CD4-positive, alpha-beta T cell treated with Interleukin-4 for 4 hours (primary cell): ENCODE measurements around the gene RSPO4.

Source experiments
- DNase-seq: peaks from one replicate; pipeline ENCODE4 v3.0.0-alpha.2; 2020

The RSPO4 gene

DNA sequence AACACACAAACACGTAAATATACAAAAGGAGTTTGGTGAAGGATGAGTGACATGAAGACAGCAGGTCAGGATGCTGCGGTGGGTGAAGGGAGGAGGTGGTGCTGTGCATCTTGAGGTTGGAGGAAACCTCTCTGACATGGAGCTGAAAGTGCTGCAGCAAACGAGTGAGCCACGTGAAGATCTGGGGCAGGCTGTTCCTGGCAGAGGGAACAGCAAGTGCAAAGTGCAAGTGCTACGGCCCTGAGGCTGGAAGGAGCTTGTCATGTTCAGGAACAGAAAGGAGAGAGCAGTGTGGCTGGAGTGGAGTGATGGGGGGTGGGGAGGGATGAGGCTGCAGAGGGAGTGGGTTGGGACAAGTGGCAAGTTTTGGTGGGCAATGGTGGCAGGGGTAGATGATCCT, 61.2 kb downstream of the RSPO4 start:
- DNase-seq = no peak

DNA sequence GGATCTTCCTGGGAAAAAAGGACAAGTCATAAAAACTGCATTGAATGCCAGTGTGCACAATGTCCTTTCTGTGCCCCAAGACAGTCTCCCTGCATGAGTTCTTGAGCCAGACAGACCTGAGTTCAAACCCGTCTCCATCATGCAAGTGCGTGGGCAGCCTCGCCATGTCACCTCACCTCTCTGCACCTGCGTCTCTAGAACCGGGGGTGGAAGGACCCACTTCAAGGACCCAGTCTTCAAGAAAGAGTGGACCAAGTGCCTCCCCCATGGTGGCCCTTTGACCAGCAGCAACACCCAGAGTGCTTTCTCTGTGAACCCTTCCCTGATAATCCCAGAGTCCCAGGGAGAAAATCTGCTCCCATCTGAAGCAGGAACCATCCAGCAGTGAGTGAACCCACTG, 62.5 kb downstream of the RSPO4 start:
- no peak for DNase-seq

DNA sequence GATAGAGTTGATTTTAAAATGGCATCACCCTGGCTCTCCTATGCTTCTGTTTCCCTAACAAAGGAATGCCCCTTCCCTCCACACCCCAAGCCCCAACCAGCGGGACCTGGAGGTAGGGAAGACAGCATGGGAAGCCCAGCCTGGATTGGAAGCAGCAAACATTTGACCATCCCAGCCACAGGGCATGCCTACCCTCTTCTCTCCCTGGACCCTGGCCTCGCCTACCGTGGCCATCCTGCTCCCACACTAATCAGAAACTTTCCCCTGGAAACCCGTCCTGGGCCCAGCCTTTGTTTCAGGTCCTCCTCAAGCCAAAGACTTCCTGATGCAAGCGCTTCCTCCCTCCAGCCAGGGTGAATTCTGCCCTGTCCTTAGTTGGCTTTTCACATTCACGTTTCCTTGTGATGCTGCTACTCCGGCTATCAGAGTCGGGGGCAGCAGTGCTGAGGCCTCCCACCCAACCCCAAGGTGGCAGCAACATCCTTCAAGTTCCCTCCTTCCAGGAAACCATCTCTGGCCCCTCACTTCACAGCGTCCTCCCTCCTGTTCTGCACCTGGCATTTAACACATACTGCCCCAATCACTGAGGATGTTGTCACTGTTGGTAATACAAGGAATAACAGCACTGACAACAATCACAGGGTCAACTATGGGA, 67.8 kb downstream of the RSPO4 start:
- no peak for DNase-seq

DNA sequence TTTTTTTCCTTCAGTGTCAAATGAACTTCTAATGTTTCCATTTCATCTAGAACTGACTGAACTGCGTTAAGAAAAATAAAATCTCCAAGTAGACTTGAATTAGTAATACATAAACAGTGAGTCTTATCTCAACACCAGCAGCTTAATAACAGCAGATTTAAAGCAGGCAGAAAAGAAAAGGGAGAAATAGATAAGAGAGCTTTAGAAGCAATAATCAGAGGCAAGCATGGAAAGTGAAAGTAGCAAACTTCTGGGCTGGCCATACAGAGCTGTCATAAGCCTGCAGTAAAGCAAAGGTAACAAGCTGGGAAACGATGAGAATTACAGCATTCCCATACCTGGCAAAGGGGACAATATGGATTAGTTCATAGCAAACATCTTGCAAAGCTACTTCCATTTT, 69.1 kb downstream of the RSPO4 start:
- DNase-seq = no peak

DNA sequence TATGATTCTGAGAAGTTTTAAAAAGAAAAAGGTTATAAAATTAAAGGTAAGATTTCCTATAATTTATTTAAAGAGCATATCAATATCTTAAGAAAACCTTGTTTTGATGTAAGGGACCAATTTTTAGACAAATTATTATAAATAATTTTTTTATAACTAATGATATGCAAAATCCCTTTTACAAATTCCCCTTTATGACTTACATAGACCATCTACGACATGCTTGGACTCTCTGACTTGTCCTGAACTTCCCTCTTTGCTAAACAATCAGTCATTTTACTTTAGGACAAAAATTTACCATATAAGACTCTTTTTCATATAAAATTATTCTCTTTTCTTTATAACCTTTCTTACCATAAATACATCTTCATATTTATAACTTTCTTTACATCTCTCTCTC, 70.7 kb downstream of the RSPO4 start:
- DNase-seq = no peak

DNA sequence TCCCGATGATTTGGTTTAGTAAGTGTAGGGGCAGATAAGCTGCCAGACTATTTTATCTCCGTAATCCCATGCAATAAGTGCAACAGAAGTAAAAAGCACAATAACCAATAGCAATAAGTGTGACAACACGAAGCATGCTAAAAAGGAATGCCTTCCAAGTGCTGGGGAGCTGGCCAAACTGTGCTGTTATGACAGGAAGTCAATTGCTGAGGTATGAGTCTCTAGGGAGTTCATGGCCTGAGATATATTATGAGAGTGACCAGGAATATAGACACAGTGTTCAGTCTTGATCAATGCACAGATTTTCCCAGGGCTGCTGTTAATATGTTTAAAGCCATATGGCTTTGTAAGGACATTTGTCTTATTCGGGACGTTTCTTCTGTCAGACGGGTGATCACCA, 75.4 kb downstream of the RSPO4 start:
- DNase-seq = no peak

DNA sequence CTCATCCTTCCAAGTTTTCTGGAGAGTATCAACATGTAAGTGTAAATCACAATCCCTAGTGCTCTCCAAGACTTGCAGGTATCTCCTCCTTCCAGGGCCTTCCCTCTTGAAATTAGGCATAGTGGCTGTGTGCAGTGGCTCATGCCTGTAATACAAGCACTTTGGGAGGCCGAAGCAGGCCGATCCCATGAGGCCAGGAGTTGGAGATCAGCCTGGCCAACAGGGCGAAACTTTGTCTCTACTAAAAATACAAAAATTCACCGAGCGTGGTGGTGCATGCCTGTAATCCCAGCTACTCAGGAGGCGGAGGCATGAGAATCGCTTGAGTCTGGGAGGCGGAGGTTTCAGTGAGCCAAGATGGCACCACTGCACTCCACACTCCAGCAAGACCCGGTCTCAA, 76.6 kb downstream of the RSPO4 start:
- DNase-seq = no peak

DNA sequence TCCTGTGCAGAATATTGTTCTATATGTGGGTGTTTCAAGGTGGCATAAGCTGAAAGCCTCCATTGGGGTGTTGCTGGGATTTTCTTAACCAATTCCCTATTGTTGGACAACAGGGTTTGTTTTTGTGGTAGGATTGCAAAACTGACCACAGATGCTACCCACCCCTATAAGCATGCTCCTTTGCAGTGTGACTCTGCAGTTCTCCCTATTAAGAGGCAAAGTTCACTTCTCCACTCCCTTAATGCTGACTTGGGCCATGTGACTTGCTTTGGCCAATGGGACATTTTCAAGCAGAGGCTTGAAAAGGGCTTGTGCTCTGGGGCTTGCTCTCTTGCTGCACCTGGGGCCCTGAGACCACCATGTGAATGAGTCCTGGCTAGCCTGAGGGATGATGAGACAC, 77.5 kb downstream of the RSPO4 start:
- no peak for DNase-seq

DNA sequence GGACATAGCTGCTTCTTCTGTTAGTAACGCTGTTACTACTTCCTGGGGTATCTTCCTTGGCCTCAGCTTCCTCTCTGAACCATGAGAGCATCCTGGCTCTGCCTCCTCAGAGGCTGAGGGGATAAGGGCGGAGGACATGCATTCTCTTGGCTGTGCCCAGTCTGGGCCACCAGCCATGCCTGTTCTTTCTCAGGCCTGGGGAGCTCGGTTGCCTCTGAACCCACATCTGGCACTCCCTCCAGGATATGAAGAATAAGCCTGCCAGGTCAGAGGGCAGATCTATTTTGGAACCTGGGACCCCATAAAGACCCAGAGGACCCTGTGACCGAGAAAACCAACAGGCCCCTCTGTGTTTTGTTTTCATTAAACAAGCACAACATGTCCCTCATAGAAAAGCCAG, 79.3 kb downstream of the RSPO4 start:
- no peak for DNase-seq

DNA sequence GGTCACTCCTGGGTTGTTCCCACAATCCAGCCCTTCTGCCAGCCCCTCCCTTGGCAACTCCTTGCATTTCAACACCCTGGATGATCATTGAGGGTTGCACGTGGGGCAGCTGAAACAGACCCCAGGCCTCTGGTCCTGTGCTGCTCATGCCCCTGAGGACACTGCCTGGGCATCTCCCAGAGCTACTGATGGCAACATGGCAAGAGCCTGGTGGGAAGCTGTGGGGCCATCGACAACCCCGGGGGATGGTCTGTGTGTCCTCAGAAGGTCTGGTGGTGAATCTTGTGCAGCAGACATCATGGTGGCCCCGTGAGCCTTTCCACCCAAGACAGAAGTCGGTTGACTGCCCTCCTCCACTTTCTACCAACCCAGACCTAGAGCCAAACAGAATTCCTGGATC, 81.0 kb downstream of the RSPO4 start:
- DNase-seq = no peak

DNA sequence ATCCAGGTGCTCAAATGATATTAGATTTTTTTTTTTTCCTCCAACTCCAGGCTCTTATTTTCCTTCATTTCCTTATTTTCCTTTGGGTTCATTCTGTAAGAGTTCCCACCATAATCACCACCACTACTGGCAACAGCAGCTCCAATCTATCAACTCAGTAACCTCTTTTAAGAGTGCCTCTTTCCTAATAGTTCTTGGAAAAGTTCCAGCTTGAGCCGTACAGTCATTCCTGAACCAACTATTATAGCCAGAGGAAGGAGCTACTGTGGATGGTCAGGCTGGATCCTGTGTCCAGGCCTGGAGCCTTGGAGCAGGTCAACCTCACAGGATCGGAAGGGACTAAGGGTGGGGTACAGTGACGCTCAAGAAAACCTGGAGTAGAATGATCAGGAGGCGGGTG, 81.8 kb downstream of the RSPO4 start:
- no peak for DNase-seq

DNA sequence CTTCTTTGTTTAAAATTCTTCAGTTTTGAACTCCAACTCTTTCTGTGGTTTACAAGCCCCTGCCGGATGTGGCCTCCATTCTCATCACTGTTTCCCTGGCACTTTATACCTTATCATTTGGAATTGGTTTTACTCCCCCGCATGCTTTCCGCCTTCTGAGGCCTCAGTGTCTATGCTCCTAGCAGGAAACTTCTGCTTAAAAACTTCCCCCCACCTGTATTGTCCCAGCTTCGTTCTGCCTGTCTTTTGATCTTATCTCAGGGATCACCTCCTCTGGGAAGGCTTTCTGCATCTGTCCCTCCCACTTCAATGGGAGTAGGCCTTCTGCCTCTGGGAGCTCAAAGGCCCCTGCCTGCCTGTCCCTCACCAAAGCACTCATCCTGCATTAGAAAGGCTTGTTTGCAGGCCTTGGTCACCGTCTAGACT, 82.6 kb downstream of the RSPO4 start:
- DNase-seq = no peak

DNA sequence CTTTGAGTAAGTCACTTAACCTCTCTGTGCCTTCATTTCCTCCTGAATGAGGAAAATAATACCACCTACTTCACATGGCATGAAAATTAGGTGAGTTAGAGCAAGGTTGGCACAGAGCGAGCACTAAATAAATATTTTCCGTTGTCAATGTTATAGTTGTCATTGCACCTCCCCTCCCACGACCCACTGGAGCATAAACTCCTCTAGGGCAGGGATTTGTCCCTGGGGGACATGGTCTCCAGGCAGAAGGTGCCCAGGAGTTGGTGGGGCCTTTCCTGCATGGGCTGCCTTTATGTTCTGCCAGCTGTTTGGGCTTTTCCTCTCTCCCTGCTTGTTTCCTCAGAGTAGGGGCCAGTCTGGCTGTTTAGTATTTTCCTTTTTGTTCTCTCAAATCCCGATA, 84.7 kb downstream of the RSPO4 start:
- no peak for DNase-seq

DNA sequence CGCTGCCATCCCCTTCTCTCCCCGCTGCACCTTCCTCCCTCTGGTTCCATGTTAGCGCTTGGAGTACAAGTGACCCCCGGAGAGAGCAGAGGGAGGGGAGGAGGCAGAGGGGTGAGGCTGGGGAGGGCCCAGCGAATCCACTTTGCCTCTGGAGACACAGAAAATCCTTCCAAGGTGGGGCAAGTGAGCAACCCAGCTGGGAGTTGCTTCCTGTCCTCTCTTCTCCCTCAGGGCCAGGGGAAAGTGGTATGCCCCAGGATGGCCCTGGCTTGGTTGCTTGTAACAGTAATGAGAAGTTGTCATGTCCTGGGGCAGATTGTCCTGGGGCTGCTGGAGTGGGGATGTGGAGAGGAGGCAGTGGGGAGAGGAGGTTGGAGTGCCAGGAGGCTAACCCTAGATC, 85.3 kb downstream of the RSPO4 start:
- DNase-seq = no peak

DNA sequence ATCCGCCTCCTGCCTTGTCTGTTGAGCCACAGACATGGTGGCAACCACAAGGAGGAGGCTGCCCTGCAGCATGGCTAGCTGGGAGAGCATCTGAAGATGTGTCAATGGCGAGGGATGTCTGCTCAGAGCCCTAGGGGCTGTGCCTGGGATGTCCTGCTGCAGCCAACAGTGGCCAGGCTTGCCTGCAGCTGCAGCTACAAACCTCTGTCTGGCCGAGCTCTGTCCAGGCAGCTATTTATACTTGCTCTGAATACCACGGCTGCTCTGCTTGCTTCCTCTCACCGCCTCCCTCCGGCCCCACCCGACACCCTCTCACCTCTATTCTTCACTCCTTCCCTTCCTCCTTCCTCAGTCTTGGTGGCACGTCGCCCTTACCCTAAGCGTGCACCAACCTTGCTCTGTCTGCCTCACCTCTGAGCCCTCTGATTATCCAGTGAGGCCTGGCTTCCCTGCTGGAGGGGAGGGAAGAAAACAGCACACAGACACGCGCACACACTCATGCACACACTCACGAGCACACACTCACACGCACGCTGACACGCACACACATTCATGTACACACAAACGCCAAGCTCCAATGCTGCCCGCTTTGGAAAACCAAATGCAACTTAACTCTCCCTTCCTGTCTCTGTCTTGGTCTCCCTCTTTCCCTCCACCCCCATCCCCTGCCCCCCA, 85.8 kb downstream of the RSPO4 start, which contains the start of gene ANGPT4:
Gene ANGPT4, minus strand, starts transcription at position 210 of the 675 bp plus-strand sequence. Its CDS starts 120 bp downstream, at position 90.
- DNase-seq = no peak

DNA sequence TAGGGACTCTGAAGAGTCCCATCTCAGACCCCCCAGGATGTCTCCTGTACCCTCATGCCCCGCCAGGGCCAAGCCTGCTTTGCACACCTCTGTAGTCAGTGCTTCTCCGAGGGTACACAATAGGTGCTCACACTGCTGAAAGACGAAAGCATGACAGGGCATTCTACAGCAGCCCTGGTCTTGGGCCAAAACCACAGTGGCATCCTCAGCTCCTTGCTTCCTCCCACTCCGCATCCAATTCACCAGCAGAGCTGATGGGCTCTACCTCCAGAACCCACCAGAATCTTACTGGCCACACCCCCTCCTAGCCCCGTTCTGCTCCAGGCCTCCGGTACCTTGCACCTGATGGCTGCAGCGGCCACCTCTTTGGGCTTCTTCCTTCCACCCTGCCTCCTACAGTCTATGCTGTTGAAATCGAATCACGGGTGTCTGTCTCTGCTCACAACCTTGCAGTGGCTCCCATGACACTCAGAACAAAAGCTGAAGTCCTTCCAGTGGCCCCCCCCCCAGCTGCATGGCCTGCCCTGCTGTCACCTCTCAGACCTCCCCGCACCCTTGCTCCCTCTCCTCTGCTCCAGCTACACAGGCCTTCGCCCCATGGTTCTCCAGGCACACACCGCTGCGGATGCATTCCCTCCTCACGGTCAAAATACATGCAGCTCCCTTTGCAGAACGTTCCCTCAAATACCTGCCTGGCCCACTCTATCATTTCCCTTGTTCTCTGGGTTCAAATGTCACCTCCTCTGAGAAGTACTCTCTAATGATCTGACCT, 87.2 kb downstream of the RSPO4 start:
- DNase-seq = no peak

DNA sequence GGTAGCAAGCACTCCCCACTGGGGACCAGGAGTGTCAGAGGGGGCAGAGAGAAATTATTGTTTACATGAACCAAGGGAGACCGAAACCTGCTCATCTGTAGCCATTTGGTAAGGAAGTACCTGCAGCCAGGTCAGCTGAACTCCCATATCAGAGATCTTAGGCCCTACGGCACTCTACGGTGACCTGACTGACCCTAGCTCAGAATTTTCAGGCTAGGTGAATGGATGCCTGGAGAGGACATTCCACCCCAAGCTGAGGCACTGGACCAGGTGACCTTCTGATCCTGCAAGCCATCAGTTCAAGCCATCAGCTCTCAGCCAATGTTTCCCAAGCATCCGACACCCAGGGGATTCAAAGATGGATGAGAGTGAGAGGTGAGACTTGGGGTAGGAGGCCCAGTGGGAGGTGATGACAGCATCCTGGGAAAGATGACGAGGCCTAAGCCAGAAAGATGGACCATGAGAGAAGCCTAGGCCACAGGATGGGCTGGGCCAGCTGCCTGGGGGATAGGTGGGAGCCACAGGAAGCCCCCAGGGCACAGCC, 88.7 kb downstream of the RSPO4 start:
- DNase-seq = no peak

DNA sequence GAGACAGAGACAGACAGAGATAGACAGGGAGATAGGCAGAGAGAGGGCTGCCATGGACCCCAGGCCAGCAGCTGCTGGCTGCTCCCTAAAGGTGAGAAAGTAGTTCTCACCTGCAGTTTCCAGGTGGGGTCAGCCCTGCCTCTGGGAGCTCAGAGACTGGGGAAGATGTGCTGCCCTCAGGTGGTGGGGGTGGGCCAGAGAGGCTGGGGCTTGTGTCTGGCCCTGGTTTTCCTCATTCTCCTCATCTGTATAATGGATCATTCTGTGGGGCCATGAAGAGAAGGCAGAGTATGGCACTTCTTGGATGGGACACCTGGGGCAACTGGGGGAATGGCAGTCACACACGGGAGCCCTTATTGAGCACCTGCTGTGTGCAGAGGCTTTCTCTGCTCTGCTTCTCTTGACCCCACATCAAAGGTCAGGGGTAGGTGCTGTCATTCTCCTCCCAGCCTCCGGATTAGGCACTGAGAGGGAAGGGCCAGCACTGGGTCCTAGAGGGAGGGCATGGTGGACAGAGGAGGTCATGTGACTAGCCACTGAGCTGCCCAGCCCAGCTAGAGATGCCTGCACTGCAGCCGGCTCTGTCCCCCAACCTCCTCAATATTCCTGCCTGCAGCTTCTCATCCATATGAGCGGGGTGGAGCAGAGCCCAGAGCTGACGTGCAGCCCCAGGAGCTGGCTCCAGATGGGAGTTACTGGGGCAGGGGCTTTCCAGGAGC, 90.1 kb downstream of the RSPO4 start:
- no peak for DNase-seq

DNA sequence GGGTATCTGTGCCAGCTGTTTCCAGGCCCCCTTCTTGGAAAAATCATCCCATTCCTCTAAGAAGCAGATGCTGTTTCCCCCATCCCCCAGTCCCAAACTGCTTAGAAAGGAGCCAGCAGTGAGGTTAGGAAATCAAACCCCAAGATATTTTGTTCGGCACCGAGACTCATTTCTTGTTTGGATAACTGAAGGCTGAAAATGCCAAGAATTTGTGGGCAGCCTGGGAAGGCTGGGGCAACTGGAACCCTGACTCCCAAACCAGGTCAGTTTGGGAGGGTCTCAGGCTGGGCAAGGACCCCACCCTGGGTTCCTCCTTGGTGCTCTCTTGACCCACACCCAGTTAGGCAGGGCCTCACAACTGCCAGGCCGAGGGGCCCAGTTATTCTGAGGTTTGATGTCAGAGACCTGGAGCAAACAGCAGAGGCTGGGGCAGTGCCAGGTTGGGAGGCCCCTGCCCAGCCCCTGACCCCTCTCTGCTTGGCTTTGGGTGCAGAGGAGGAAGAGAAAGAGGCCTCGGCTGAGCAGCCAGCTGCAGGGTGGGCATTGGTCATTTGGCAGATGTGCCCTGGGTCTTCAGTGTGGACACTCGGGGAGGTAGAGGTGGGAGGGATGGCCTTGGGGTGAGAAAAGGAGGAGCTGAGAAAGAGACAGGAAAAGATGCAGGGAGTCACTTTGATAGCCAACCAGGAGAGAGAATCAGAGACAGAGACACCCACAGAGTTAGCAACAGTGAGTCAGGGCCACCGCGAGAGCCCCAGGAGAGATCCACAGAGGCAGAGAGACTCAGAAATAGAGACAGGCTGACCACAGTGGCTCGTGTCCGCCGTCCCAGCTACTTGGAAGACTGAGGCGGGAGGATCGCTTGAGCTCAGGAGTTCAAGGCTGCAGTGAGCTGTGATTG, 91.0 kb downstream of the RSPO4 start:
- no peak for DNase-seq

DNA sequence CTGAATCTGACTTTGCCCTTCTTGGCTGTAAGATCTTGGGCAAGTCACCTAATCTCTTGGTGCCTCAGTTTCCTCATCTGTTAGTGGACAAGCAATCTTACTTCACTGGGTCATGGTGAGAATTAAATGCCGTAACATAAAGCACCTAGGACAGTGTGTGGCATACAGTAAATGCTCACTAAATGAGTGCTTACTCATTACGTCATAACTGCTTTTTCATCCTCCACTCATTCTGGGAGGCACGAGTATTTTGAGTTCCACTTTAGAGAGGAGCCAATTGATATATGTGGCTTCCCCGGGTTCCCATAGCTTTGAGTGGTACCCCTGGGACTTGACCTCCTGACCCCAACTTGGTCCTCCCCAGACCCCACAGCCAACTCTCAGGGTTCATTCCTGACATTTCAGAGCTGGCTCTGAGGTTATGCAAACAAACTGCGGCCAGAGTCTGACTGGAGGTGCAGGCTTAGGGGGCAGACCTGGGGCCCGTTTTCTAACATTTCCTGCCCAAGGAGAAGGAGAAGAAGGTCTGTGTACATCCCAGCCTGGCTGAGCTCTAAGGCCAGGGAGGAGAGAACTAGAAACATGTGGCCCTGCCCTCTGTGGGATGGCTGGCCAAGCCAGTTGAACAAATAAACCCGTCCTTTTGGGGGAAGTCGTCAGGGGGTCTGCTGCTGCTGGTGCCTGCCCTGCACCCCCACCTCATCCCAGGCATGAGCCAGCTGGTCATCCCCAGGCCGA, 91.8 kb downstream of the RSPO4 start:
- DNase-seq = no peak

DNA sequence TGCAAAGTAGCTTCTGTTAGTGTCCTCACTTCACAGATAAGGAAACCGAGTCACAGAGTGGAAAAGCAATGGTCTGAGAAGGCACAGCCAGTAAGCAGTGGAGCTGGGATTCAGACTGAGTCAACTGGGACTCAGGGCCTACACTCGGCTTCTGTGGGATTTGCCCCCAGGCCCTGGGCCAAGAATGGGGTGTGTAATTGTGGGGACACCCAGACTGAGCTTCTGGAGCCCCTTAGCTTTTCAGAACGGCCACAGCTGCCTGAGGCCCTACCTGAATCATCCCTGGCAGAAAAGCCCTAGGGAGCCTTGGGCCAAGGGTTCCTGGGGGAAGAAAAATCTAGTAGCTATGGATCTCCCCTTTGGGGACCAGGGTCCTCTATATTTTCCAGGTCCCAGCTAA, 92.5 kb downstream of the RSPO4 start:
- DNase-seq = no peak
